OCI-M2 (cell line): Measurements from ENCODE around the gene NDC1.
"Not testable (repeated sequence)": the region's sequence is repeated elsewhere in the genome, so short reads cannot be mapped to it uniquely, and the experiment has no call there.

Experiments used
- DNase-seq: peaks from one replicate; lab custom pipeline; 2025; ENCODE audit not compliant: unreplicated experiment; lab: John Stamatoyannopoulos, UW

The NDC1 gene

GRCh38 chr1:53826367-53826766 lies 11.7 kb downstream of the NDC1 start:
- DNase-seq: no peak

- no peak for DNase-seq
Measured at GRCh38 chr1:53825306-53825705, 12.8 kb downstream of the NDC1 start.

GRCh38 chr1:53822931-53823330 lies 15.2 kb downstream of the NDC1 start:
- DNase-seq: no peak

- DNase-seq: no peak
Measured at GRCh38 chr1:53821380-53821779, 16.7 kb downstream of the NDC1 start.

- DNase-seq: no peak
Measured at GRCh38 chr1:53819387-53819786, 18.7 kb downstream of the NDC1 start.

GRCh38 chr1:53816584-53816983 lies 21.5 kb downstream of the NDC1 start:
- not testable (repeated sequence) for DNase-seq

- not testable (repeated sequence) for DNase-seq
Measured at GRCh38 chr1:53815484-53815883, 22.6 kb downstream of the NDC1 start.

GRCh38 chr1:53811414-53811851 lies 26.7 kb downstream of the NDC1 start:
- no peak for DNase-seq

GRCh38 chr1:53810497-53810896 lies 27.6 kb downstream of the NDC1 start:
- DNase-seq: no peak

- no peak for DNase-seq
Measured at GRCh38 chr1:53810007-53810406, 28.1 kb downstream of the NDC1 start.

GRCh38 chr1:53807916-53808315 lies 30.2 kb downstream of the NDC1 start:
- DNase-seq: no peak

- DNase-seq: no peak
Measured at GRCh38 chr1:53804791-53805505, 33.1 kb downstream of the NDC1 start.

- no peak for DNase-seq
Measured at GRCh38 chr1:53804181-53804580, 33.9 kb downstream of the NDC1 start.

- no peak for DNase-seq
Measured at GRCh38 chr1:53800621-53801020, 37.5 kb downstream of the NDC1 start.

GRCh38 chr1:53799141-53799540 lies 39.0 kb downstream of the NDC1 start:
- no peak for DNase-seq

GRCh38 chr1:53792806-53793205 lies 45.3 kb downstream of the NDC1 start:
- no peak for DNase-seq

- DNase-seq: no peak
Measured at GRCh38 chr1:53787655-53788054, 50.4 kb downstream of the NDC1 start.

- no peak for DNase-seq
Measured at GRCh38 chr1:53783056-53783455, 55.0 kb downstream of the NDC1 start.

GRCh38 chr1:53781654-53782053 lies 56.4 kb downstream of the NDC1 start:
- no peak for DNase-seq

GRCh38 chr1:53777272-53777671 lies 60.8 kb downstream of the NDC1 start:
- no peak for DNase-seq

- DNase-seq: no peak
Measured at GRCh38 chr1:53771648-53772047, 66.4 kb downstream of the NDC1 start.

GRCh38 chr1:53769780-53770179 lies 68.3 kb downstream of the NDC1 start:
- DNase-seq: no peak

- no peak for DNase-seq
Measured at GRCh38 chr1:53769184-53769583, 68.9 kb downstream of the NDC1 start.
